SIG-M5 treated with dmso at 0.1 percent for 504 hours (cell line): Measurements from ENCODE around the gene MIPOL1.

Experiments
- DNase-seq: peaks from one replicate; lab custom pipeline; 2025; ENCODE audit not compliant: unreplicated experiment; lab: John Stamatoyannopoulos, UW

MIPOL1 gene

DNA sequence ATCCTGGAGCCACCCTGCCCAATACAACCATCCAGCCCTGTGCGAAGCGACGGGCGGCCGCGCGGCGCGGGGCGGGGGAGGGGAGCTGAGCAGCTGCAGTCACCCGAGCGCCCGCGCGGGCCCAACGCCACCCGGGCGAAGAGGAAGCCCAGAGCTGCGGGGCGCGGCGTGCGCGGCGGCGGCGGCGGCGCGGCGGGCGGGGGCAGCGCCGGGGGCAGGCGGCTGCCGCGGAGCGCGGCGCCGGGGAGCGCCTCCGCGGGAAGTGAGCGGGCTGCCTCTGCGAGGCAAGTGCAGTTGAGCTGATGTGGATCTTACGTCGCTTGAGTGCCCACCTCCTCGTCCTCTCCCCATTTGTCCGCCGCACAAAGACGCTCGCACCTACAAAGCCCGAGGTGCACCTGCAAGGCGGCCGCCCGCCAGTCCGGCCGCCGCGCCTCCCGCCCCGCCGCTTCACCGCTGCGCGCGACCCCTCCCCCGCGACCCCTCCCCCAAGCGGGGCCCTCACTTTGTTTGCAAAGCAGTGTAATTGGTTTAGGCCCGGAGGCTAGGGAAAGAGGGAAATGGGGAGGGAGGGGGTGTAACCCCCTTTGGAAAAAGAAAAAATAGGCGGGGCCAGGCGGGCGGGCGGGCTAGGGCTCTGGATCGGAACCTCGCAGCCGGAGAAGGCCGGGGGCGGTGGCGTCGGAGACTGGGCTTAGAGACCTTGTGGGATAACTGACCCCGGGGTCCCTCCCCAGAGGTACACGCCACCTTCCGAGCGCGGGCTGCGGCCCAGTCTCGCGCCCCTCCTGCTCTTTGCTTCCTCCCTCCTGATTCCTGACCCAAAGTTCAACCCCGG lies 397.5 kb downstream of the MIPOL1 start, which contains the start of the genes FOXA1 and TTC6:
FOXA1 (minus strand) TSS at position 279 of the 838 bp plus-strand sequence; CDS start at position 2, 277 bp downstream.
TTC6 (plus strand) TSS at position 659 of the 838 bp plus-strand sequence. CDS start 26,436 bp downstream, outside the sequence.
- DNase-seq: peak; percentile 87

DNA sequence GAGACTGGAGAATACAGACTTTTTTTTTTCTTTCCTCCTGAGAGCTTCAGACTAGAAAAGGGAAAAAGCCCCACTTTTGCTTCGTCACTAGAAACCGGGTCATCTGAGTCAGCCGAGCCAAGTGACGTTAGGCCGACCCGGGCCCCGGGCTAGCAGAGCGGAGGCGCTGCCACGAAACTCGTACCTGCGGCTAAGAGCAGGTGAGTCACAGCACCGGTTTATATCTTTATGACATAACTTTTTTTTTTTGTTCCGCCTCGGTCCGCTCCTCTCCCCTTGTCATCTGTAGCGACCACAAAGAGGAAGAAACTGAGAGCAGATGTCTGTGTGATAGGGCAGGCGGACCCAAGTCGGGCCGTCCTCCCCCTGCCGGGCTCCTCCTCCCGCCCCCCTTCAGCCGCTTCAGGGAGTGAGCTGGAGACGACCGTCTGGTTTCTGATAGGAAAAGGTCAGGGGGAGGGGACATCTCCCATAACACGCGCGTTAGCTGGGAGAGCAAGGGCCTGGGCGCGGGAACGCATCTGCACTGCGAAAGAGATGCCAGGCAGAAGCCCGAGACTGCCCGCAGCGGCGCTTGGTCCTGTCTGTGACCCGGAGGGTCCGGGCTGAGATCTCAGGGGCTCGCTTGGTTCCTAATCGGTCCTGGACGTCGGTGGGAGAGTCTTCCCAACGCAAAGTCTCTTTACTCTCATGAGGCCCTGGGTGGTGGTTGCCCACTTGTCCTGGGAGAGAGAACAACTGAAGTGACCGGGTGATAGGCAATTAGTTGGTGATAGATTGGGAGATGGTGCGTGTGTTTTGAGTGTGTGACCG lies 398.3 kb downstream of the MIPOL1 start:
- peak; percentile 97 for DNase-seq

DNA sequence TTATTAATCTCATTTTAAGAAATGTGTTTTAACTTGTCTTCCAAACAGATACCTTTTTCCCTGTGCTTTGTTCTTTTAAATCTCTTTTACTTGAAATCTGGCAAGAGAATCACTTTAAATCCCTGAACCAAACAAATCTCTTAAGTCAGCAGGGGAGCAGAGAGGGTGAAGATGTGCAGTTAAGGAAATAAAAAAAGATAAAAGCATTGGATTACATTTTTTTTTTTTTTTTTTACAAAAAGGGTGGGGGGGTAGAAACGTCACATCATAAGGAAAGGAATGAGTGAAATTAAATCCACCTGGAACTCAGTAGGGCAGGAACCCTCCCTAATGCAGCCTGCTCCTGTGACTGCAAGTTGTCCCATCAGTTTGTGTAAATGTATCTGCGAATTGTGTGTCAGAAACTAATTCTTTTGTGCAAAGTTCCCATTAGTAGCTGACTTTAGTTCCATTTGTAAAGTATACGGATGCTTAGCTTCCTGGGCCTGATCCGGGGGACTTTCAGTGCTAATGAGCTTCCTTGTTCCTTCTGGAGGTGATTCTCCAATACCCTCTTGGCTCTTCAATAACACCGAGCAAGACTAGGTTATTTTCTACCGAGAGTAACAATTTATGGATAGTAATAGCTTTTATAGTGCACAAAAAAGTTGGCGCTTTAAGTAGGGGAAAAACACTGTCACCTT lies 399.2 kb downstream of the MIPOL1 start:
- no peak for DNase-seq

DNA sequence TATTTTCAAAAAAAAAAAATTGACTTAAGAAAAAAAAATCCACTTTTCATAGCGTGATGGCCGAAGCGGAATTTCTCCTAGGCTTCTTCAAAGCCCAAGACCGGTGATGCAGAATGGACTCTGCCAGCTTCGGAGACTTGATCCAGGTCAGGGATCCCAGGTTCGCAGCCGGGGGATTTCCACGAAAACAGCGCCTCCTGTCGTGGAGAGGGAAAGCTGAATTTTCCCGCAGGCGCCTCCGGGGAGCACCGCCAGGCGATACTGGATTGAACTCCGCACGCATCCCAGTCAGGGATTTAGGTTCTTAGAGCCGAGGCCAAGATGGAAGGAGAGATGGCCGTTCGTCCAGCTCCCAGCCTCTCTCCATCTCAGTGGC lies 399.8 kb downstream of the MIPOL1 start:
- DNase-seq: no peak

DNA sequence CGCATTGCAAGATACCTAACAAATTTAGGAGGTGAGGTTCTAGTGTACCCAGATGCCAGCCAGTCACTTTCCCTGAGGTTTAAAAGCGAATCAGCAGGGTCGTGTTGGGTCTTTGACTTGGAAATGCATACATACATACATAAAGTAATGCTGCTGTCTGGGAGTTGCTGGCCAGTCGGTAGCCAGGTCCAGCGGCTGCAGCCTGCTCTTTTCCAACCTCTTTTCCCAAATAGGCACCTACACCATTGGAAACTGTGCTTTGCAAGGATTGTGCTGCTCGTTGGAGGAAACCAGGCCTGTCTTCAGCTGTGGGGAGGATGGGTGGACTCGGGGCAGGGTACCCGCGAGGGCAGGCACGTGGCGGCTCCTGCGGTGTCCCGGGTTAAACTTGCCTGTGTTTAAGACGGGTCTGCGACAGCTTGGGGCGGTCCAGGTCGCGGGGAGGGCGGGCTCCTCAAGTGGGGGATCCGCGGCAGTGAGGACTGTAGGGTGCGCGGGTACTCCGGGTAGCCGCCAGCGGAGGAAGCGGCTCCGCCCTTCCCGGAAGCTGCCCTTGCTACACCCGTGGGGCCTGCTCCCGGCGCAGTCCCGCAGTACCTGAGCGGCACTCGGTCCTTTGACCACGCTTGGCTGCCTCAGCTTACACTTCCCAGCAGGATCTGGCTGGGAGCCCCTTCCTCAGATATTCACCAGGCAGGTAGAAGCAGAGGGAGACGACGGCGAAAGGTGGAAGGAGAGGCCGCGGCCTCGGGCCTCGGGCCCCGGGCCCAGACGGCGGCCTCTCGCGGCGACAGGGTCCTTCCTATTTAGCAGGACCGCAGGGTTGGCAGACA lies 400.4 kb downstream of the MIPOL1 start:
- DNase-seq: no peak

DNA sequence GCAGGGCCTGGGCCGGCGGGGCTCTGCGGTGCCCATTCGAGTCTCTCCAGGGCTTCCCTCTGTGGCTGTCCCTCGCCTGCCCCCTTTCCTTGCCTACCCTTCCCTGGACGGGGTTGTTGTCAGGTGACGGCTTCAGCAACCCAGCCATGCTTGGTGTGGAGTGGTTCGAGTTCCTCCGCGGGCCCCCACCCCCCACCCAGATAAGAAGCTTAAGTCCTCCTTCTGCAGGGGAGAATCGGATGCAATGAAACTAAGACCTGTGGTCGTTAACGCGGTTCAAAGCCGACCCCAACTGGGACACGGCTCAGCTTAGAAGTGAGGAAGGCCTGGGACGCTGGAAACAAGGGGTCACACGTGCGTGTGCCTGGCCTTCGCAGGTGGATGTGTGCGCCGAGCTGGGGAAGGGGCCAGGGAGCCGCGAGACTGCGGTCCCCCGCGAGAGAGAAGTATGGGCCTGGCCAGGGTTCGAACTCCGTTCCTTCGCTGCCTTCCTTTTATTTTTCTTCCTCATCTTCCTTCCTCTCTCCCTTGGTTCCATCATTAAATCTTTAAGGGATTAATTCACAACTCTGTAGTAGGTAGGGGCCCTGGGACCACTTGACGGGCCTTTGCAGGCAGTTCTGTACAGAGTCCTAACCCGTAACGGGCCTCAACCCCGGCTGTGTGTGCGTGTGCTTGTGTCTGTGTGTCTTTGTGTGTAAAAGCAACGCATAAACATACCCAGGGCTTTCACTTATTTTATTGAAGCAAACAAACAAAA lies 401.2 kb downstream of the MIPOL1 start:
- no peak for DNase-seq

DNA sequence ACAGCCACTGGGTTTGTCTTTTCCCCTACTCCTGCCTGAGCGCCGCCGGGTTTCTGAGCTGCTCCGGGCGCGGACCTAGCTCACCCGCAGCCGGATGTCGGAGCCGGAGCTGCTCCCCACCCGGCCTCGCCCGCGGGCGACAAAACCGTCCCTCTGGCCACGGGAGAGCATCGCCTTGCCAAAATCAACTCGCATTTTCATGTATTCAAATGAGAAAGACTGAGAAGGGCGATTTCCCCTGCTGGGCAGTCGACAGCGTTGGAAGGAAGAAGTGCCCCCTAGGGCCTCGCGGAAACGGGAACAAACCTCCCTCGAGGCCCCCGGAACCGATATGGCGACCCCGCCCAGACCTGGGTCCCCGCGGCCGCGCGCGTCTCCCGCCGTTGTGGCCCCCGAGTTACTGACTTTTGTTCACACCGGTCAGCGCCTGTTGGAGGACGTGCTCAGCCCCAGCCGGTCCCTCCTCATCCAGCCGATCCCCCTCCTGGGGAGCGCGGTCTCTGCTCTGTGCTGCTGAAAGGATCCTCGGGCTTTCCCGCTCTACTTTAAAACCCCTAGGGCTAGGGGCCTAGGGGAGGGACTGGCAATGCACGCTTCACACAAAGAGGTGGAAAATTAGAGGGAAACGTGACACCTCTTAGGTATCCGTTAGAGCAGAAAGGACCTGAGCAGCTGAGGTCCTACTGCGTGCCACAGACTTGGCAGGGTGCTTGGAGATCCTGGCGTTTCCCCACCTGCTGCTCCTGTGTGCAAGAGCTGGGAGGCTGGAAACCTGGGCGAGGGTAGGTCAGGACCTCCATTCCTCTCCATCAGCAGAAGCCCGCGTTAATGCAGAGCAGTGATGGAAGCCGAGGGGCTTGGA lies 402.0 kb downstream of the MIPOL1 start:
- no peak for DNase-seq

DNA sequence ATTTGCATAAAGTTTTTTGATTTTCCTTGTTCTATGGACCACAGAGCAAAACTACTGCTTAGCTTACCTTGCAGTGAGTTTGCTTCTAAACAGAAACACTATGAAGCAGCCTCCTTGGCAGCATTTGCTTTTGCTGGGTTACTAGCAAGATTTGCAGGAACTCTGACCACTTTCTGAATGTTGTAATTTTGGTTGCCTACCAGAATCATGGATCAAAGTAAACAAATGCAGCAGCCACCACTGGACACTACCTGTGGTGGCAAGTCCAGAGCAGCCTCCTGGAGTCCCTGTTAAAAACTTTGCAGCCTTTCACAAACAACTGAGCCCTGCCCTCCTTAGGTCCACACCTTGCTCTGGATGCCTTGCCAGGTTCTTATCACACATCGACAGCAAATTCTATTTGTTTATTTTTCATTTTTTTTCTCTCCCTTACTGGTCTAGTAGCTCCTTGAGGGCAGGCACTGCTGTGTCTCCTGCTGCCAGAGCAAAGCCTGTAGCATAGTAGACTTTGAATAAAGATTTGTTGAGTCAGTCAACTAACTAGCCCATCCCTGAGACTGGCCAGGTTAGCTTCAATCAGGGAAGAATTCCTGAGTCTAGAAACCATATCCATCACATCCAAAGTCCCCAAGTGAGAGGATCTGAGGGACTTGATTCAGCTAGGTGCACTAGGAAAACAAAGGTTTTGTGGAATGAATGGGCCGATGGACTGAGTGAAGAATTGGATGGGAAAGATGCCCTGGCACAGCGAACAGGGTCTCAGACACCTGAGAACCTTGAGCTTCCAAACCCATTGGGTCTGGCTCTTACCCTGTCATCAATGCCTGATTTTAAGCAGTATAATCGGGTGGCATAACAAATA lies 403.4 kb downstream of the MIPOL1 start:
- DNase-seq: no peak

DNA sequence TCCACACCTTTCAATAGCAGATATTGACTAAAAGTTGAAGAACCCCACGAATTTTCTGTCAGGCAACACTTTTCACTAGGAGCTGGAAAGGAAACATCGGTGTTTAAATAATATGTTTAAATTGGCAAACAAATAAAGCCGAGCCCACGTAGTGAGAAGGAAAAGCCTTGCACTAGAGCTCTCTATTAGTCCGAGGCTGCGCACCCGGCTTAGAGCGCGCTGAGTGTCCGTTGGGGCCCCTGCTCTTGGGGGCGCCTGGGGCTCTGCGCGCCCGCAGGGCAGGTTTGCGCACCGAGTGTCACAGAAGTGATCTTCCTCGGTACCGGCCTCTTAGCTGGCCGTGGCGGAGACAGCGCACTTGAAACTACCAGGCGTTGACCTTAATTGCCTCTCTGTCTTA lies 404.1 kb downstream of the MIPOL1 start:
- DNase-seq: no peak
